ENCODE data around the gene SBSN. TPM values are rescaled to one million over a fixed set of nuclear protein-coding genes. Genes with fewer than 3 reads are reported as not detected.

SBSN gene
- total and polyA plus RNA-seq, 9 of the 15 experiments (the other 6 are each of a cell fraction or from before 2014, with no cell fraction given) = 0.05 TPM; not detected in 8

DNA sequence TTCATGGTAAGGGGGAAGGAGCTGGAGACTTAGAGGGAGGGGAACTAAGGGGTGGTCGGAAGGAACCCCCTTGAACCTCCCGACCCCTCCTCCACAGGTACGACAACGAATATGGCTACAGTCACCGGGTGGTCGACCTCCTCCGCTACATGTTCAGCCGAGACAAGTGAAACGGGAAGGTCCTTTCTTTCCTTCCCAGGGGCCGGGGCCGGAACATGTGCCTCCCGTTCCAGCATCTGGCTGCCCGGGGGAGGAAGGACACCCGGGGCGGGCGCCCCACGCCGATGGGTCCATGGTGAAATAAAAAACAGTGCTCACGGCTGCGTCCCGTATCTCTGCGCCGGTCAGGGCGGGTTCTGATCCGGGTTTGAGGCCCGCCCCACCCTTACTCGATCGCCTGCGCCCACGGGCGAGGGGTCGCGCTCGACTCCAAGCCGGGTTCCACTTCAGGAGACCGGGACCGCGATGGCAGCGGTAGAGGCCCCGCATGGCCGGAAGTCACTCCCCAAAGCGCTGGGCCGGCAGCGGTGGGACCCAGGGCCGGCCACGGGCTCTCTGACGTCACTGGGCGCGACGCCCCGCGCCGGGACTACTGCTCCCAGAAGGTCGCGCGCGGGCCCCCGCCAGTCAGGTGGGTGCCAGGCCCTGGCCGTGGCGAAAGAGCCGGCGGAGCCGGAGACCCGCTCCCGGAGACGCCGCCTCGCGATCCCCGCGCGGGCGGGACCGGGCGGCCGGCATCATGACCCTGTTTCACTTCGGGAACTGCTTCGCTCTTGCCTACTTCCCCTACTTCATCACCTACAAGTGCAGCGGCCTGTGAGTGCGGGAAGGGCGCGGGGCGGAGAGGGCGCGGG lies 17.1 kb upstream of the SBSN start, which contains the start of gene TMEM147 (continued):
- TF ChIP-seq, protein P1, sequence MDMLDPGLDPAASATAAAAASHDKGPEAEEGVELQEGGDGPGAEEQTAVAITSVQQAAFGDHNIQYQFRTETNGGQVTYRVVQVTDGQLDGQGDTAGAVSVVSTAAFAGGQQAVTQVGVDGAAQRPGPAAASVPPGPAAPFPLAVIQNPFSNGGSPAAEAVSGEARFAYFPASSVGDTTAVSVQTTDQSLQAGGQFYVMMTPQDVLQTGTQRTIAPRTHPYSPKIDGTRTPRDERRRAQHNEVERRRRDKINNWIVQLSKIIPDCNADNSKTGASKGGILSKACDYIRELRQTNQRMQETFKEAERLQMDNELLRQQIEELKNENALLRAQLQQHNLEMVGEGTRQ (CRISPR knock-in tag; IDR thresholded peaks at IDR 0.05) = peak; percentile 84
- no peak for TF ChIP-seq MYNN (IDR thresholded peaks at IDR 0.05)
- no peak for TF ChIP-seq MYNN (CRISPR knock-in tag; IDR thresholded peaks at IDR 0.05)
- TF ChIP-seq, protein P2, sequence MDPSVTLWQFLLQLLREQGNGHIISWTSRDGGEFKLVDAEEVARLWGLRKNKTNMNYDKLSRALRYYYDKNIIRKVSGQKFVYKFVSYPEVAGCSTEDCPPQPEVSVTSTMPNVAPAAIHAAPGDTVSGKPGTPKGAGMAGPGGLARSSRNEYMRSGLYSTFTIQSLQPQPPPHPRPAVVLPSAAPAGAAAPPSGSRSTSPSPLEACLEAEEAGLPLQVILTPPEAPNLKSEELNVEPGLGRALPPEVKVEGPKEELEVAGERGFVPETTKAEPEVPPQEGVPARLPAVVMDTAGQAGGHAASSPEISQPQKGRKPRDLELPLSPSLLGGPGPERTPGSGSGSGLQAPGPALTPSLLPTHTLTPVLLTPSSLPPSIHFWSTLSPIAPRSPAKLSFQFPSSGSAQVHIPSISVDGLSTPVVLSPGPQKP (CRISPR knock-in tag; IDR thresholded peaks at IDR 0.05) = no peak
- peak; percentile 60 for TF ChIP-seq CCNT2 (IDR thresholded peaks at IDR 0.05; ENCODE audit: borderline replicate concordance, extremely low read depth, insufficient read length, low read depth, low read length)
- TF ChIP-seq, protein P3, sequence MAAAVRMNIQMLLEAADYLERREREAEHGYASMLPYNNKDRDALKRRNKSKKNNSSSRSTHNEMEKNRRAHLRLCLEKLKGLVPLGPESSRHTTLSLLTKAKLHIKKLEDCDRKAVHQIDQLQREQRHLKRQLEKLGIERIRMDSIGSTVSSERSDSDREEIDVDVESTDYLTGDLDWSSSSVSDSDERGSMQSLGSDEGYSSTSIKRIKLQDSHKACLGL (CRISPR knock-in tag; IDR thresholded peaks at IDR 0.05; ENCODE audit: borderline replicate concordance, poor library complexity, severe bottlenecking) = peak; percentile 52
- peak; percentile 38; the same call in 1 of the 2 replicates for TF ChIP-seq CTBP1 (IDR thresholded peaks at IDR 0.05; ENCODE audit: borderline replicate concordance)
- peak; percentile 95 for TF ChIP-seq ZFX (CRISPR knock-in tag; IDR thresholded peaks at IDR 0.05)
- TF ChIP-seq, protein P4, sequence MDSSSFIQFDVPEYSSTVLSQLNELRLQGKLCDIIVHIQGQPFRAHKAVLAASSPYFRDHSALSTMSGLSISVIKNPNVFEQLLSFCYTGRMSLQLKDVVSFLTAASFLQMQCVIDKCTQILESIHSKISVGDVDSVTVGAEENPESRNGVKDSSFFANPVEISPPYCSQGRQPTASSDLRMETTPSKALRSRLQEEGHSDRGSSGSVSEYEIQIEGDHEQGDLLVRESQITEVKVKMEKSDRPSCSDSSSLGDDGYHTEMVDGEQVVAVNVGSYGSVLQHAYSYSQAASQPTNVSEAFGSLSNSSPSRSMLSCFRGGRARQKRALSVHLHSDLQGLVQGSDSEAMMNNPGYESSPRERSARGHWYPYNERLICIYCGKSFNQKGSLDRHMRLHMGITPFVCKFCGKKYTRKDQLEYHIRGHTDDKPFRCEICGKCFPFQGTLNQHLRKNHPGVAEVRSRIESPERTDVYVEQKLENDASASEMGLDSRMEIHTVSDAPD (CRISPR knock-in tag; IDR thresholded peaks at IDR 0.05) = no peak
- TF ChIP-seq HLTF (IDR thresholded peaks at IDR 0.05) = 0 out of 2 replicates have a peak, but pooled peaks have one; percentile 10
- TF ChIP-seq SP1 (CRISPR knock-in tag; IDR thresholded peaks at IDR 0.05) = 0 out of 2 replicates have a peak, but pooled peaks have one; percentile 4
- TF ChIP-seq ATF7 (IDR thresholded peaks at IDR 0.05) = peak; percentile 92
- peak; percentile 84 for TF ChIP-seq PHF20 (IDR thresholded peaks at IDR 0.05; ENCODE audit: partially characterized antibody)
- no peak for TF ChIP-seq HMG20A (CRISPR knock-in tag; conservative IDR thresholded peaks at IDR 0.05)
- TF ChIP-seq ETV1 (tag; conservative IDR thresholded peaks at IDR 0.05; ENCODE audit: low read depth) = peak; percentile 88
- no peak for TF ChIP-seq GATAD2A (IDR thresholded peaks at IDR 0.05)
- TF ChIP-seq RUNX1 (IDR thresholded peaks at IDR 0.05; ENCODE audit: low read depth) = no peak
- TF ChIP-seq POLR2B (IDR thresholded peaks at IDR 0.05; ENCODE audit: low read depth, partially characterized antibody) = peak; percentile 61
- TF ChIP-seq, protein P5, sequence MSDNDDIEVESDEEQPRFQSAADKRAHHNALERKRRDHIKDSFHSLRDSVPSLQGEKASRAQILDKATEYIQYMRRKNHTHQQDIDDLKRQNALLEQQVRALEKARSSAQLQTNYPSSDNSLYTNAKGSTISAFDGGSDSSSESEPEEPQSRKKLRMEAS (CRISPR knock-in tag; IDR thresholded peaks at IDR 0.05) = peak; percentile 52; the same call in 1 of the 2 replicates
- peak; percentile 85 for TF ChIP-seq ATF1 (CRISPR knock-in tag; IDR thresholded peaks at IDR 0.05)
- TF ChIP-seq ATF1 (tag; IDR thresholded peaks at IDR 0.05) = peak; percentile 99
- no peak for TF ChIP-seq ZNF785 (CRISPR knock-in tag; IDR thresholded peaks at IDR 0.05)
- TF ChIP-seq SNIP1 (IDR thresholded peaks at IDR 0.05; ENCODE audit: low read depth) = no peak

Data from K562 (cell line).